Endothelial cell of umbilical vein (primary cell): Measurements from ENCODE around the gene PSMD14. TPM values are rescaled to one million over a fixed set of nuclear protein-coding genes. Genes with fewer than 3 reads are reported as not detected.

ENCODE experiments used
- BruUV-seq: library from RNA; stranded (reverse); fragments of 400-500 nt; replicated peaks from 2 replicates; lab custom pipeline; 2021; lab: Mats Ljungman, UMichigan
- CTCF ChIA-PET: fragments of 300-600, 350-600 bp; sonication (Branson Sonifier 250); formaldehyde crosslinking; loops from one replicate; lab custom pipeline; 2021; ENCODE audit warnings: antibody characterized with exemption, inconsistent platforms; lab: Charles Lee
- POLR2A ChIA-PET: fragments of 300-600, 350-600 bp; sonication (Branson Sonifier 250); formaldehyde crosslinking; loops from one replicate; lab custom pipeline; 2021; ENCODE audit warnings: antibody characterized with exemption, inconsistent platforms; lab: Charles Lee
- DNase-seq: peaks from one replicate; pipeline ENCODE4 v3.0.0-alpha.2; 2011; ENCODE audit warnings: low read depth, low spot score
- FAIRE-seq: peaks from 2 replicates; lab custom pipeline; 2011; peaks lifted over from hg19 to GRCh38; lab: Jason Lieb, UNC
- H2AFZ ChIP-seq: 2 replicates; pipeline ENCODE4 v1.6.0; 2012; ENCODE audit warnings: low read depth, low read length, control low read depth, inconsistent platforms
- H3K27ac ChIP-seq: 2 replicates; pipeline ENCODE4 v1.5.1; 2011; ENCODE audit warnings: low read depth, mild to moderate bottlenecking, control low read depth, low read length, moderate library complexity; ENCODE audit not compliant: insufficient read depth
- H3K27me3 ChIP-seq, 2 experiments: 2 replicates each; pipeline versions ENCODE4 v1.6.0 to v1.6.1; 2011; ENCODE audit warnings: low read length in 2 of 2, mixed read lengths in 1 of 2; ENCODE audit not compliant: control insufficient read depth in 2 of 2, insufficient read depth in 2 of 2
- H3K36me3 ChIP-seq, 2 experiments: 2 replicates in 1 of 2; 3 replicates in 1 of 2; pipeline ENCODE4 v1.5.1; 2011; ENCODE audit warnings: low read length in 2 of 2, mild to moderate bottlenecking in 1 of 2, moderate library complexity in 1 of 2; ENCODE audit not compliant: control insufficient read depth in 2 of 2, insufficient read depth in 2 of 2; ENCODE audit errors: extremely low read depth in 1 of 2
- H3K4me1 ChIP-seq: 3 replicates; pipeline ENCODE4 v1.5.1; 2011; ENCODE audit warnings: mild to moderate bottlenecking, low read length; ENCODE audit not compliant: control insufficient read depth, insufficient read depth; ENCODE audit errors: extremely low read depth
- H3K4me2 ChIP-seq: 2 replicates; pipeline ENCODE4 v1.6.1; 2011; ENCODE audit warnings: low read length, control low read depth, mixed read lengths; ENCODE audit not compliant: insufficient read depth
- H3K4me3 ChIP-seq, 3 experiments: fragments of 200-600 bp in 1 of 3; sonication (generic), shearing (Covaris generic) in 1 of 3; replicated peaks in 1 of 3; 2 replicates each; pipeline ENCODE4 v1.5.1; 2011 to 2016; ENCODE audit warnings: control low read depth in 3 of 3, low read length in 3 of 3, mild to moderate bottlenecking in 2 of 3, inconsistent platforms in 1 of 3, low read depth in 1 of 3, moderate library complexity in 1 of 3; ENCODE audit not compliant: insufficient read depth in 1 of 3
- H3K79me2 ChIP-seq: 2 replicates; pipeline ENCODE4 v1.6.0; 2012; ENCODE audit warnings: low read length, inconsistent platforms; ENCODE audit not compliant: control insufficient read depth, insufficient read depth
- H3K9ac ChIP-seq: replicated peaks from 2 replicates; pipeline ENCODE3; 2011; ENCODE audit warnings: low read length, control low read depth; ENCODE audit not compliant: insufficient read depth; ENCODE audit errors: extremely low read depth
- H3K9me1 ChIP-seq: replicated peaks from 3 replicates; pipeline ENCODE4 v1.6.0; 2011; ENCODE audit warnings: mild to moderate bottlenecking, low read length; ENCODE audit not compliant: control insufficient read depth, insufficient read depth; ENCODE audit errors: extremely low read depth
- H3K9me3 ChIP-seq: replicated peaks from 2 replicates; pipeline ENCODE4 v1.5.1; 2012; ENCODE audit warnings: low read length, inconsistent platforms; ENCODE audit not compliant: control insufficient read depth, insufficient read depth
- H4K20me1 ChIP-seq: replicated peaks from 2 replicates; pipeline ENCODE3; 2011; ENCODE audit warnings: mild to moderate bottlenecking, low read length; ENCODE audit not compliant: control insufficient read depth, insufficient read depth; ENCODE audit errors: extremely low read depth
- GATA2 ChIP-seq: IDR thresholded peaks from 2 replicates; pipeline ENCODE4 v1.7.0; 2011; ENCODE audit warnings: low read depth, mild to moderate bottlenecking, moderate library complexity, mixed read lengths, low read length; ENCODE audit not compliant: insufficient read length, insufficient read depth
- POLR2AphosphoS5 ChIP-seq: IDR thresholded peaks from 2 replicates; pipeline ENCODE4 v1.6.1; 2012; ENCODE audit warnings: low read depth, mild to moderate bottlenecking, control low read depth, low read length, moderate library complexity; ENCODE audit not compliant: insufficient read depth
- dilution Hi-C: fragments of 300-500 bp; cut with MboI; formaldehyde crosslinking; loops from one replicate; pipeline ENCODE4 v1.15.0; 2019; ENCODE audit warnings: low sequenced_read_pairs; ENCODE audit not compliant: extremely low pct_ligation_motif_present
- intact Hi-C: fragments of 100-400 bp; cut with micrococcal nuclease; formaldehyde crosslinking; loops from one replicate; pipeline ENCODE4 v1.10.0; 2022
- polyA plus RNA-seq, 4 experiments: library from polyadenylated mRNA; depleted of rRNA in 3 of 4; stranded (reverse) in 3 of 4; unstranded in 1 of 4; fragments of >200 nt; gene quantifications; 2 replicates each; pipeline versions ENCODE4 v1.2.1 to v1.2.3, GENCODE V29; 2011 to 2012; ENCODE audit warnings: missing spikeins in 1 of 4
- total RNA-seq: library from RNA; stranded (reverse); gene quantifications from 2 replicates; pipeline ENCODE4 v1.2.3, GENCODE V29; 2021
- TF ChIP-seq, protein P1 (sequence below), 2 donors: IDR thresholded peaks; 1 replicate in 1 of 2; 2 replicates in 1 of 2; pipeline ENCODE4 v1.5.1; 2011; ENCODE audit warnings: low read length in 2 of 2, mild to moderate bottlenecking in 2 of 2, moderate library complexity in 2 of 2, control low read depth in 1 of 2, inconsistent platforms in 1 of 2, low read depth in 1 of 2; ENCODE audit not compliant: insufficient read depth in 1 of 2; ENCODE audit errors: extremely low read depth in 1 of 2

Gene PSMD14
- total and polyA plus RNA-seq, 2 donors (not counting 3 experiments of a cell fraction or from before 2014, with no cell fraction given): 47.6 to 85.4 TPM

- H4K20me1 ChIP-seq: no peaks in the 10 kb centered on the region
- H3K9me3 ChIP-seq: no peaks in the 10 kb centered on the region
- peak overlapping the region; percentile 30 for H3K4me2 ChIP-seq
- intact Hi-C loops: loop anchor here (1.0 kb wide), 1 partner anchor 8 kb away; no protein-coding TSS in a partner anchor
- peak overlapping the region in 1 of 3 experiments; percentile 43 for H3K4me3 ChIP-seq
- no peaks in the 10 kb centered on the region for H3K79me2 ChIP-seq
- peaks cover 44 to 49% of the 10 kb centered on the region in 2 experiments for H3K27me3 ChIP-seq
- ChIA-PET CTCF (interaction anchor here (0.8 to 1.9 kb wide), 4 partner anchors 11 to 106 kb away, joined by 3 to 8 read pairs (median 4); partner anchors contain the start of gene PSMD14), POLR2A (interaction anchor here (0.6 kb wide), 1 partner anchor 13 kb away, joined by 3 read pairs; no protein-coding TSS in a partner anchor)
- H3K9me1 ChIP-seq: no peaks in the 10 kb centered on the region
- TF ChIP-seq POLR2AphosphoS5 (peak; percentile 19), GATA2 (no peak)
- TF ChIP-seq, protein P1, sequence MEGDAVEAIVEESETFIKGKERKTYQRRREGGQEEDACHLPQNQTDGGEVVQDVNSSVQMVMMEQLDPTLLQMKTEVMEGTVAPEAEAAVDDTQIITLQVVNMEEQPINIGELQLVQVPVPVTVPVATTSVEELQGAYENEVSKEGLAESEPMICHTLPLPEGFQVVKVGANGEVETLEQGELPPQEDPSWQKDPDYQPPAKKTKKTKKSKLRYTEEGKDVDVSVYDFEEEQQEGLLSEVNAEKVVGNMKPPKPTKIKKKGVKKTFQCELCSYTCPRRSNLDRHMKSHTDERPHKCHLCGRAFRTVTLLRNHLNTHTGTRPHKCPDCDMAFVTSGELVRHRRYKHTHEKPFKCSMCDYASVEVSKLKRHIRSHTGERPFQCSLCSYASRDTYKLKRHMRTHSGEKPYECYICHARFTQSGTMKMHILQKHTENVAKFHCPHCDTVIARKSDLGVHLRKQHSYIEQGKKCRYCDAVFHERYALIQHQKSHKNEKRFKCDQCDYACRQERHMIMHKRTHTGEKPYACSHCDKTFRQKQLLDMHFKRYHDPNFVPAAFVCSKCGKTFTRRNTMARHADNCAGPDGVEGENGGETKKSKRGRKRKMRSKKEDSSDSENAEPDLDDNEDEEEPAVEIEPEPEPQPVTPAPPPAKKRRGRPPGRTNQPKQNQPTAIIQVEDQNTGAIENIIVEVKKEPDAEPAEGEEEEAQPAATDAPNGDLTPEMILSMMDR (IDR thresholded peaks at IDR 0.05; ENCODE audit: extremely low read depth in 1 of 2, insufficient read depth in 1 of 2, low read depth in 1 of 2, low read length in 2 of 2): peak in 1 of 2 donors; percentile 19
- FAIRE-seq (peak; percentile 66), DNase-seq (peak; percentile 44)
- peaks cover 0 to 2% of the 10 kb centered on the region in 2 experiments for H3K36me3 ChIP-seq
- H3K27ac ChIP-seq: no peak overlapping the region
- peak overlapping the region; percentile 39 for H3K9ac ChIP-seq
- H3K4me1 ChIP-seq: peaks cover 12% of the 10 kb centered on the region
- BruUV-seq: no TSS peak
- H2AFZ ChIP-seq: peak overlapping the region; percentile 17
- dilution Hi-C loops: no loop called here
These were observed 106.1 kb downstream of the PSMD14 start for GRCh38 chr2:161414042-161415033.
